Small intestine (tissue), 7 donors: ENCODE measurements around the gene TEP1. TPM values are rescaled to one million over a fixed set of nuclear protein-coding genes. Genes with fewer than 3 reads are reported as not detected.
A peak's percentile ranks its signal among the peaks of the same experiment; 100 is the strongest.

Experiments
- DNase-seq, 2 donors: peaks; one replicate each; pipeline versions ENCODE4 v3.0.0 to v3.0.0-alpha.2; 2013
- FAIRE-seq: peaks from 2 replicates; lab custom pipeline; 2012; peaks lifted over from hg19 to GRCh38; lab: Jason Lieb, UNC
- H3K27ac ChIP-seq, 3 donors: one replicate each; pipeline ENCODE4 v1.5.1; 2013; ENCODE audit warnings: low read length in 2 of 3, mild to moderate bottlenecking in 2 of 3, control low read depth in 1 of 3, inconsistent platforms in 1 of 3, low read depth in 1 of 3, moderate library complexity in 1 of 3
- H3K27me3 ChIP-seq, 3 donors: one replicate each; pipeline ENCODE4 v1.6.1; 2013; ENCODE audit warnings: low read length in 3 of 3, inconsistent platforms in 1 of 3; ENCODE audit not compliant: control insufficient read depth in 3 of 3, insufficient read depth in 3 of 3
- H3K36me3 ChIP-seq, 3 donors: one replicate each; pipeline ENCODE4 v1.6.1; 2013; ENCODE audit warnings: low read length in 3 of 3, inconsistent platforms in 1 of 3, low read depth in 1 of 3, mild to moderate bottlenecking in 1 of 3, moderate library complexity in 1 of 3; ENCODE audit not compliant: control insufficient read depth in 3 of 3, insufficient read depth in 2 of 3
- H3K4me1 ChIP-seq, 3 donors: one replicate each; pipeline ENCODE4 v1.6.1; 2013; ENCODE audit warnings: low read length in 2 of 3, inconsistent platforms in 1 of 3, low read depth in 1 of 3, mild to moderate bottlenecking in 1 of 3, moderate library complexity in 1 of 3; ENCODE audit not compliant: control insufficient read depth in 3 of 3, insufficient read depth in 2 of 3
- H3K4me3 ChIP-seq, 3 donors: one replicate each; pipeline ENCODE4 v1.5.1; 2013; ENCODE audit warnings: low read length in 3 of 3, control low read depth in 1 of 3, inconsistent platforms in 1 of 3, low read depth in 1 of 3, mild to moderate bottlenecking in 1 of 3, moderate library complexity in 1 of 3
- H3K9me3 ChIP-seq, 2 donors: one replicate each; pipeline ENCODE4 v1.6.1; 2013; ENCODE audit warnings: low read depth in 1 of 2, low read length in 1 of 2; ENCODE audit not compliant: control insufficient read depth in 2 of 2, insufficient read depth in 1 of 2
- whole genome bisulfite sequencing, 3 donors: extraction: QIAGEN DNeasy Blood & Tissue Kit; methylation state at CpG; one replicate each; pipeline ENCODE4 v1.1.7; 2013; 5-methylcytosine and 5-hydroxymethylcytosine counted together
- polyA plus RNA-seq, 4 donors: library from polyadenylated mRNA; stranded (reverse) in 3 of 4; unstranded in 1 of 4; fragments of 200-250 nt in 3 of 4; fragments of 120-200 nt in 1 of 4; gene quantifications; one replicate each; pipeline versions ENCODE4 v1.2.1 to v1.2.3, GENCODE V29; 2013
- donor health status: healthy with polysubstance abuse.
- donor health status: control.
- donor health status: control.
- donor health status: Bipolar disorder and iron deficiency.
- donor health status: healthy.

TEP1 gene
- polyA plus RNA-seq, 4 donors = 32.9 to 87.4 (median 66.0) TPM

GRCh38 chr14:20436363-20436755, 23.1 kb upstream of the TEP1 start:
- Histone ChIP-seq H3K27me3 (peaks cover 0 to 14% (median 0%) of the 10 kb centered on the region in 3 donors), H3K27ac (no peak overlapping the region), H3K9me3 (no peaks in the 10 kb centered on the region), H3K4me3 (no peak overlapping the region), H3K4me1 (peaks cover 0 to 12% (median 0%) of the 10 kb centered on the region in 3 donors), H3K36me3 (no peaks in the 10 kb centered on the region)
- FAIRE-seq = no peak
- WGBS, 3 donors = 95 to 96% (median 95%) methylated on average over 4 of the region's 4 CpGs
- DNase-seq = no peak

GRCh38 chr14:20435582-20436362, 22.5 kb upstream of the TEP1 start, which contains the start of gene KLHL33:
KLHL33 (minus strand) TSS chr14:20436166; CDS start chr14:20435811, 355 bp downstream.
- FAIRE-seq = no peak
- peaks cover 0 to 12% (median 0%) of the 10 kb centered on the region in 3 donors for H3K4me1 ChIP-seq
- H3K27ac ChIP-seq = peak within 1 kb of the TSS in 1 of 3 donors; percentile 3
- WGBS, 3 donors = 84% methylated on average over 17 of the region's 17 CpGs
- H3K4me3 ChIP-seq = peak within 1 kb of the TSS in 2 of 3 donors; percentile 1 to 31
- H3K36me3 ChIP-seq = no peaks in the 10 kb centered on the region
- H3K27me3 ChIP-seq = peaks cover 0 to 14% (median 0%) of the 10 kb centered on the region in 3 donors
- no peaks in the 10 kb centered on the region for H3K9me3 ChIP-seq
- no peak for DNase-seq

- DNase-seq = peak in 1 of 2 donors; percentile 39
- Histone ChIP-seq H3K27me3 (peaks cover 0 to 14% (median 0%) of the 10 kb centered on the region in 3 donors), H3K4me1 (peaks cover 0 to 8% (median 4%) of the 10 kb centered on the region in 3 donors), H3K27ac (peak overlapping the region in 1 of 3 donors; percentile 3), H3K36me3 (no peaks in the 10 kb centered on the region), H3K4me3 (peak overlapping the region in 2 of 3 donors; percentile 1 to 31), H3K9me3 (no peaks in the 10 kb centered on the region)
- no peak for FAIRE-seq
- 41 to 57% (median 52%) methylated on average over 37 to 44 of the region's 44 CpGs for WGBS, 3 donors
Measured at GRCh38 chr14:20434701-20435581, 21.6 kb upstream of the TEP1 start.

GRCh38 chr14:20429801-20430669, 16.7 kb upstream of the TEP1 start:
- FAIRE-seq = no peak
- no peak overlapping the region for H3K27ac ChIP-seq
- H3K9me3 ChIP-seq = no peaks in the 10 kb centered on the region
- peak in 1 of 2 donors; percentile 24 for DNase-seq
- H3K27me3 ChIP-seq = peaks cover 0 to 5% (median 0%) of the 10 kb centered on the region in 3 donors
- WGBS, 3 donors = 58 to 80% (median 59%) methylated on average over 30 of the region's 30 CpGs
- no peak overlapping the region for H3K4me3 ChIP-seq
- peaks cover 5 to 18% (median 7%) of the 10 kb centered on the region in 3 donors for H3K4me1 ChIP-seq
- H3K36me3 ChIP-seq = no peaks in the 10 kb centered on the region

GRCh38 chr14:20428802-20429201, 15.5 kb upstream of the TEP1 start:
- H3K27me3 ChIP-seq = no peaks in the 10 kb centered on the region
- no peaks in the 10 kb centered on the region for H3K36me3 ChIP-seq
- DNase-seq (no peak), FAIRE-seq (no peak)
- H3K4me3 ChIP-seq = no peak overlapping the region
- 49 to 60% (median 50%) methylated on average over 5 of the region's 5 CpGs for WGBS, 3 donors
- H3K4me1 ChIP-seq = peaks cover 5 to 20% (median 7%) of the 10 kb centered on the region in 3 donors
- no peak overlapping the region for H3K27ac ChIP-seq
- H3K9me3 ChIP-seq = no peaks in the 10 kb centered on the region

- H3K4me3 ChIP-seq = peak overlapping the region in 1 of 3 donors; percentile 2
- DNase-seq (no peak), FAIRE-seq (no peak)
- no peaks in the 10 kb centered on the region for H3K9me3 ChIP-seq
- H3K27ac ChIP-seq = peak overlapping the region; percentile 28 to 77 (median 74)
- H3K4me1 ChIP-seq = peaks cover 5 to 20% (median 7%) of the 10 kb centered on the region in 3 donors
- 74 to 89% (median 77%) methylated on average over 5 of the region's 5 CpGs for WGBS, 3 donors
- H3K27me3 ChIP-seq = no peaks in the 10 kb centered on the region
- H3K36me3 ChIP-seq = no peaks in the 10 kb centered on the region
Measured at GRCh38 chr14:20428010-20428365, 14.7 kb upstream of the TEP1 start.

GRCh38 chr14:20427231-20428009, 14.1 kb upstream of the TEP1 start:
- Histone ChIP-seq H3K4me1 (peaks cover 5 to 20% (median 7%) of the 10 kb centered on the region in 3 donors), H3K4me3 (peak overlapping the region in 1 of 3 donors; percentile 2), H3K9me3 (no peaks in the 10 kb centered on the region), H3K27ac (peak overlapping the region; percentile 28 to 77 (median 74)), H3K36me3 (no peaks in the 10 kb centered on the region), H3K27me3 (no peaks in the 10 kb centered on the region)
- peak; percentile 76 to 83 for DNase-seq
- FAIRE-seq = no peak
- 45 to 46% (median 46%) methylated on average over 5 of the region's 5 CpGs for WGBS, 3 donors
